ENCODE data around the gene TFR2.

The TFR2 gene

GRCh38 chr7:100572281-100572948 lies 68.9 kb downstream of the TFR2 start:
- FAIRE-seq = no peak

- no peak for FAIRE-seq
Measured at GRCh38 chr7:100571829-100572116, 69.6 kb downstream of the TFR2 start.

DNA sequence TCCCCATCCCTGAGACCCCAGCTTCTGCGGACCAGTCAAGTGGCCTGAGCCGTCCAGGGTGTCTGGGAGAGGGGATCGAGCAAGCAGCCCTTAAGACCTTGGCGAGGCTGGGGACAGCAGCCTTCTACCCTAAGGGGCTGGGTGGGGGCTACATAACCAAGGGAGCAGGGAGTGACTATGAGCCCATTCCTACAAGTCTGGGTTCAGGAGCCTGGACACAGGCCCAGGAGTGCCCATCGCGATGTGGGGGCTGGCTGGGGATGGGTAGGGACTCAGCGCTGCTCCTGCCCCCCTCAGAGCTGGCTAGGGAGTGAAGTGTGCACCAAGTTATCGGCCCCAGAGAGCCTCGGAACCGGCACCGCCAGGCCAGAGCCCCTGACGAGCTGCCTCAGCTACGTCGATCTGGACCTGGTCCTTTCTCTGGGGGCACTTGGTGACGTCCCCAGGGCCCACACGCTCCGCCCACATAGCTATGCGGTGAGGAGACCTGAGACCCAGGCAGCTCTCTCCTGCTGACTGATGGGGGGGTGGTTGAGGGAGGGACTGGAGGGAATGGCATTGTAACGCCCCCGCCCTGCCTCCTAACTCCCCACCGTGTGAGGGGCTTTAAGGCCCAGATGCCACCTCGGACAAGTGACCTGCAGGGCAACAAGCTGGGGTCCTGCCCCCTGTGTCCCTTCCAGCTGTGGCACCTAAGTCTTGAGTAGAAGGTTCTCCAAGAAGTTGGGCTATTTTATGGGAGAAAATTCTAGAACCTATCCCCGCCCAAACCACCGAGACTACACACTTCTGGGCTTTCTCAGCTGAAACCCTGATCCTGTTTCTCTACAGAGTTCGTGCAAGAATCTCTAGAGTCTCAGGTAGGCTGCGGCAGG lies 70.2 kb downstream of the TFR2 start:
- no peak for FAIRE-seq
